MCF 10A (cell line): ENCODE measurements around the gene AJM1. TPM values are rescaled to one million over a fixed set of nuclear protein-coding genes. Genes with fewer than 3 reads are reported as not detected.

ENCODE experiments used
- BruUV-seq: library from RNA; stranded (reverse); fragments of 400-500 nt; replicated peaks from 2 replicates; lab custom pipeline; 2021; lab: Mats Ljungman, UMichigan
- CTCF ChIA-PET: fragments of 300-600 bp; sonication (Branson Sonifier 250); formaldehyde crosslinking; extraction: SDS; loops from one replicate; lab custom pipeline; 2021; ENCODE audit warnings: antibody characterized with exemption, inconsistent platforms; lab: Yijun Ruan, JAX
- POLR2A ChIA-PET: fragments of 300-600, 350-650 bp; sonication (Branson Sonifier 250); formaldehyde crosslinking; extraction: SDS; loops from one replicate; lab custom pipeline; 2020; ENCODE audit warnings: antibody characterized with exemption, inconsistent platforms; lab: Yijun Ruan, JAX
- DNase-seq: peaks from one replicate; pipeline ENCODE4 v3.0.0-alpha.2; 2018; ENCODE audit not compliant: unreplicated experiment
- H3K27ac Mint-ChIP-seq: one replicate; pipeline ENCODE4 v1.8.0; 2022; ENCODE audit warnings: mild to moderate bottlenecking, low read depth, mixed read lengths; ENCODE audit not compliant: unreplicated experiment
- H3K27me3 Mint-ChIP-seq: one replicate; pipeline ENCODE4 v1.8.0; 2022; ENCODE audit warnings: mixed read lengths; ENCODE audit not compliant: insufficient read depth, unreplicated experiment
- H3K36me3 Mint-ChIP-seq: one replicate; pipeline ENCODE4 v1.8.0; 2022; ENCODE audit warnings: mild to moderate bottlenecking, moderate library complexity, mixed read lengths; ENCODE audit not compliant: insufficient read depth, unreplicated experiment
- H3K4me1 Mint-ChIP-seq: one replicate; pipeline ENCODE4 v1.8.0; 2022; ENCODE audit warnings: mixed read lengths; ENCODE audit not compliant: insufficient read depth, unreplicated experiment
- H3K4me3 Mint-ChIP-seq: one replicate; pipeline ENCODE4 v1.8.0; 2022; ENCODE audit warnings: mild to moderate bottlenecking, moderate library complexity, mixed read lengths; ENCODE audit not compliant: unreplicated experiment
- H3K9me3 Mint-ChIP-seq: one replicate; pipeline ENCODE4 v1.8.0; 2022; ENCODE audit warnings: mixed read lengths; ENCODE audit not compliant: unreplicated experiment
- intact Hi-C: fragments of 100-400 bp; cut with micrococcal nuclease; formaldehyde crosslinking; loops from 2 replicates; pipeline ENCODE4 v1.14.1; 2022
- total RNA-seq: library from RNA; stranded (reverse); gene quantifications from 2 replicates; pipeline ENCODE4 v1.2.3, GENCODE V29; 2022
- TF ChIP-seq, protein P1 (sequence below): fragments of 200-600 bp; IDR thresholded peaks from one replicate; pipeline ENCODE4 v1.8.0; 2022; ENCODE audit warnings: antibody characterized with exemption, mild to moderate bottlenecking; ENCODE audit not compliant: unreplicated experiment

Gene AJM1
- total RNA-seq, 1 experiment from 2014 or later, result 5.7 TPM

DNA sequence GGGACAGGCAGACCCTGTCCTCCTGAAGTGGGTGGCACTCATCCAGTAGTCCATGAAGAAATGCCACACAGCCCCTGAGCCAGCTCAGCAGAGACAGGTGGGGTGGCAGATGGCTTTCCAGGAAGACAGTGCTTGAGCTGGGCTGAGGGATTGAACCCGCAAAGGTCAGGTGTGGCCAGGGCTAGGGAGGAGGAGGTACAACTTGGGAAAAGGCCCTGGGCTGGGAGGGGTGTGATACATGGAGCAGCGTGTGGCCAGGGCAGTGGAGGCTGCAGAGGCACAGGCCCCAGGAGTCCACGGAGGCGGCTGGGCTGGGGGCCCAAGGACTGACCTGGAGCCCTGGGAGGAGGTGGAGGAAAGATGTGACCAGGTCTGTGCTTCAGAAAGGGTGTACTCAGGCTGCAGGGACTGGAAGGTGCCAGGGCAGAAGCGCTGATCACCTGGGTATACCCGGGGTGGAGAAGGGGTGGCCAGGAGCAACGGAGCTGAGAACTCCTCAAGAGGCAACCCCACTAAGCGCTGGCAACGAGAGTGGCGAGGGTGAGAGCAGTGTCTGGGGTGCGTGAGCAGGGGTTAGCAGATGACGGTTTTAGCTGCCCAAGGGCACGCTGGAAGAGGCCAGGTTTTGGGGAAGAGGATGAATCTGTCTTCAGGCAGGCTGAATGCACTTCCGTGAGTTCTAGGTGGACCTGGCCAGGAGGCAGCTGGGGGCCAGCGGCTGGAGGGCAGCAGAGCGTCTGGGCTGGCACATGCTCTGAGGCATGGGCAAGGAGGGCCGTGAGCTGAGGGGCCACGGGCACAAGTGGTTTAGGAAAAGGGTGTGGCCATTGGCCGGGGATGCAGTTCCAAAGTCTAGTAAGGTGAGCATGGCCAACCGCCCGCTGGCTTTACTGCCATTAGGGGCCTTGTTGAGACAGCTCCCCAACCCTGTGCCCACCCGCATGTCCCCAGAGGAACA, 38.4 kb upstream of the AJM1 start:
- intact Hi-C loops, result no loop called here
- CTCF ChIA-PET, result interaction anchor here (0.6 to 3.1 kb wide), 2 partner anchors 12 to 318 kb away, joined by 3 to 12 read pairs; no protein-coding TSS in a partner anchor
- POLR2A ChIA-PET, result no interaction called here
- TF ChIP-seq, protein P1, sequence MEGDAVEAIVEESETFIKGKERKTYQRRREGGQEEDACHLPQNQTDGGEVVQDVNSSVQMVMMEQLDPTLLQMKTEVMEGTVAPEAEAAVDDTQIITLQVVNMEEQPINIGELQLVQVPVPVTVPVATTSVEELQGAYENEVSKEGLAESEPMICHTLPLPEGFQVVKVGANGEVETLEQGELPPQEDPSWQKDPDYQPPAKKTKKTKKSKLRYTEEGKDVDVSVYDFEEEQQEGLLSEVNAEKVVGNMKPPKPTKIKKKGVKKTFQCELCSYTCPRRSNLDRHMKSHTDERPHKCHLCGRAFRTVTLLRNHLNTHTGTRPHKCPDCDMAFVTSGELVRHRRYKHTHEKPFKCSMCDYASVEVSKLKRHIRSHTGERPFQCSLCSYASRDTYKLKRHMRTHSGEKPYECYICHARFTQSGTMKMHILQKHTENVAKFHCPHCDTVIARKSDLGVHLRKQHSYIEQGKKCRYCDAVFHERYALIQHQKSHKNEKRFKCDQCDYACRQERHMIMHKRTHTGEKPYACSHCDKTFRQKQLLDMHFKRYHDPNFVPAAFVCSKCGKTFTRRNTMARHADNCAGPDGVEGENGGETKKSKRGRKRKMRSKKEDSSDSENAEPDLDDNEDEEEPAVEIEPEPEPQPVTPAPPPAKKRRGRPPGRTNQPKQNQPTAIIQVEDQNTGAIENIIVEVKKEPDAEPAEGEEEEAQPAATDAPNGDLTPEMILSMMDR, result no peak
- no peaks in the 10 kb centered on the region for H3K27me3 Mint-ChIP-seq
- BruUV-seq, result no TSS peak
- DNase-seq, result no peak
- peaks cover 7% of the 10 kb centered on the region for H3K36me3 Mint-ChIP-seq
- peaks cover 14% of the 10 kb centered on the region for H3K4me1 Mint-ChIP-seq
- no peak overlapping the region for H3K4me3 Mint-ChIP-seq
- H3K9me3 Mint-ChIP-seq, result no peaks in the 10 kb centered on the region
- H3K27ac Mint-ChIP-seq, result peak overlapping the region; percentile 66

DNA sequence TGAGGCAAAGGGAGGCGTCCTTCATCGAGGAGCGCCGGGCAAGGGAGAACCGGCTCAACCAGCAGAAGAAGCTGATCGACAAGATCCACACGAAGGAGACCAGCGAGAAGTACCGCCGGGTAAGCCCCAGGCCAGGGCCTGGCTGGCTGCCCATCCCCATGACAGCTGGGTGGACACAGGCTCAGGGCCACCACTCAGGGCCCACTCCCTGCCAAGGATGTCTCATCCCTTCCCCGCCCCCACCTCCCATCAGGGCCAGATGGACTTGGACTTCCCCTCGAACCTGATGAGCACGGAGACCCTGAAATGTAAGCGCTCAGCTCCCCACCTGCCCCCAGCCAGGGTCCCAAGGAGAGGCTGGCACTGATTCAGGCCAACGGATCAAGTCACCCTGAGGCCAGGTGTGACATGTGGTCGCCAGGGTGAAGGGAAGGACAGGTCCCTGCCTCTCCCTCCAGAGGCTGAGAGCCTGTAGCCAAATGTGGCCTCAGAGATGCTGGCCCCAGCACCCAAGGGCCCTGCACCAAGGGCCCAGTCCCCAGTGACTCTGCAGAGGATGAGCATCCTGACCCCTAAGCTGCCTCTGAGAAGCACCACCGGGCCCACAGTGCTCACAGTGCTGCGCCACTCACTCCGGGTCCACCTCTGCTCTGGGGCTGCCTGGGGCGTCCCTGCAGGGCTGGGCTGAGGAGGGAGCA, 37.6 kb upstream of the AJM1 start:
- no peaks in the 10 kb centered on the region for H3K9me3 Mint-ChIP-seq
- peaks cover 6% of the 10 kb centered on the region for H3K36me3 Mint-ChIP-seq
- no peaks in the 10 kb centered on the region for H3K27me3 Mint-ChIP-seq
- intact Hi-C loops, result no loop called here
- TF ChIP-seq, protein P1, result no peak
- H3K4me3 Mint-ChIP-seq, result no peak overlapping the region
- H3K27ac Mint-ChIP-seq, result no peak overlapping the region
- DNase-seq, result no peak
- no TSS peak for BruUV-seq
- H3K4me1 Mint-ChIP-seq, result peaks cover 14% of the 10 kb centered on the region
- ChIA-PET POLR2A (no interaction called here), CTCF (interaction anchor here (0.5 to 3.1 kb wide), 2 partner anchors 12 to 787 kb away, joined by 5 to 12 read pairs; no protein-coding TSS in a partner anchor)

DNA sequence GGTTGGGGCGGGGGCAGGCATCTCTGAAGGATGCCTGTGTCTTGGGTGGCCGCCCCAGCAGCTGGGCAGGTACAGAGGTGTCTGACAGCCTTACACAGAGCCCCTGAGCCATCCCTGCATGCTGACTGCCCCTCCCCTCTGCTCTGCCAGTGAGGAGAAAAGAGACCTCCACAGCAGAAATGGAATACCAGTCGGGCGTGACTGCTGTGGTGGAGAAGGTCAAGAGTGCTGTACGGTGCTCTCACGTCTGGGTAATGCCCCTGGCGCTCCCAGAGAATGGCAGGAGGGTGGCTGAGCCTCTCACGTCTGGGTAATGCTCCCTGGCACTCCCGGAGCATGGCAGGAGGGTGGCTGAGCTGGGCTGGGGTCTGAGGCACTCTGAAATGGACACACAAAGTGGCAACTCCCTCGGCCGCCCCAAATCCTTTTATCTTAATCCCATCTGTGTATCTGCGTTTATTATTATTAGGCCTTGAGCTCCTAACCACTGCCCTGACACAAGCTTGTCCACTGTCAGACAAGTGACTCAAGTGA, 37.0 kb upstream of the AJM1 start:
- H3K27ac Mint-ChIP-seq, result no peak overlapping the region
- H3K4me3 Mint-ChIP-seq, result no peak overlapping the region
- no peak for DNase-seq
- TF ChIP-seq, protein P1, result no peak
- H3K27me3 Mint-ChIP-seq, result no peaks in the 10 kb centered on the region
- no TSS peak for BruUV-seq
- H3K9me3 Mint-ChIP-seq, result no peaks in the 10 kb centered on the region
- intact Hi-C loops, result no loop called here
- ChIA-PET POLR2A (interaction anchor here (5.6 kb wide), 1 partner anchor 13 kb away, joined by 33 read pairs; the partner anchor contains the start of gene TMEM141), CTCF (interaction anchor here (0.5 to 0.9 kb wide), 2 partner anchors 320 to 787 kb away, joined by 5 to 6 read pairs; no protein-coding TSS in a partner anchor)
- peaks cover 10% of the 10 kb centered on the region for H3K4me1 Mint-ChIP-seq
- peaks cover 6% of the 10 kb centered on the region for H3K36me3 Mint-ChIP-seq
